SK-N-SH (cell line): ENCODE data around the gene POGZ. TPM values are rescaled to one million over a fixed set of nuclear protein-coding genes. Genes with fewer than 3 reads are reported as not detected.
"Not testable (repeated sequence)": the region's sequence is repeated elsewhere in the genome, so short reads cannot be mapped to it uniquely, and the experiment has no call there.

ENCODE experiments used
- CTCF ChIA-PET: fragments of 300-600, 350-600 bp; formaldehyde crosslinking; extraction: SDS; loops from one replicate; lab custom pipeline; 2021; lab: Yijun Ruan, JAX
- POLR2A ChIA-PET: fragments of 350-600 bp; sonication (Branson Sonifier 250); formaldehyde crosslinking; extraction: SDS; loops from one replicate; lab custom pipeline; 2020; ENCODE audit warnings: antibody characterized with exemption, inconsistent platforms; lab: Yijun Ruan, JAX
- DNase-seq: peaks from one replicate; pipeline ENCODE4 v3.0.0; 2012
- H2AFZ ChIP-seq: fragments of 200-600 bp; sonication (generic); 2 replicates; pipeline ENCODE4 v1.8.1; 2016; ENCODE audit warnings: antibody characterized with exemption, mild to moderate bottlenecking, low read depth
- H3F3A ChIP-seq: fragments of 200-600 bp; sonication (generic); replicated peaks from 2 replicates; pipeline ENCODE3; 2016; ENCODE audit warnings: antibody characterized with exemption, mild to moderate bottlenecking; ENCODE audit not compliant: insufficient read depth
- H3K27ac ChIP-seq, 2 experiments: fragments of 200-500 bp in 1 of 2; fragments of 200-600 bp in 1 of 2; sonication (Bioruptor generic) in 1 of 2; sonication (generic), shearing (Covaris generic) in 1 of 2; 2 replicates each; pipeline versions ENCODE4 v1.5.1 to v1.6.1; 2014 to 2016; ENCODE audit warnings: low read depth in 2 of 2, inconsistent platforms in 1 of 2, low read length in 1 of 2, mild to moderate bottlenecking in 1 of 2, mixed read lengths in 1 of 2
- H3K27me3 ChIP-seq: fragments of 200-600 bp; sonication (generic), shearing (Covaris generic); 2 replicates; pipeline ENCODE4 v1.6.1; 2016; ENCODE audit warnings: mixed run types; ENCODE audit not compliant: insufficient read depth
- H3K36me3 ChIP-seq, 2 experiments: fragments of 200-500 bp in 1 of 2; fragments of 200-600 bp in 1 of 2; sonication (Bioruptor generic) in 1 of 2; sonication (generic) in 1 of 2; replicated peaks in 1 of 2; 2 replicates each; pipeline versions ENCODE3 to v1.5.1; 2014 to 2016; ENCODE audit warnings: low read length in 1 of 2, mild to moderate bottlenecking in 1 of 2; ENCODE audit not compliant: insufficient read depth in 2 of 2, control insufficient read depth in 1 of 2
- H3K4me1 ChIP-seq, 2 experiments: fragments of 200-500 bp in 1 of 2; fragments of 200-600 bp in 1 of 2; sonication (Bioruptor generic) in 1 of 2; sonication (generic), shearing (Covaris generic) in 1 of 2; 2 replicates each; pipeline versions ENCODE4 v1.5.1 to v1.6.1; 2014 to 2016; ENCODE audit warnings: low read depth in 1 of 2, low read length in 1 of 2, mixed run types in 1 of 2; ENCODE audit not compliant: insufficient read depth in 2 of 2, control insufficient read depth in 1 of 2
- H3K4me2 ChIP-seq: fragments of 200-600 bp; sonication (generic), shearing (Covaris generic); 2 replicates; pipeline ENCODE4 v1.6.1; 2017; ENCODE audit warnings: mixed run types
- H3K4me3 ChIP-seq, 2 experiments: fragments of 200-500 bp in 1 of 2; fragments of 200-600 bp in 1 of 2; sonication (Bioruptor generic) in 1 of 2; sonication (generic), shearing (Covaris generic) in 1 of 2; 2 replicates each; pipeline versions ENCODE4 v1.5.1 to v1.8.1; 2014 to 2016; ENCODE audit warnings: low read depth in 2 of 2, inconsistent platforms in 1 of 2, low read length in 1 of 2, mild to moderate bottlenecking in 1 of 2, mixed read lengths in 1 of 2, moderate library complexity in 1 of 2
- H3K79me2 ChIP-seq: fragments of 200-600 bp; sonication (generic); 2 replicates; pipeline ENCODE4 v1.8.1; 2017; ENCODE audit warnings: mild to moderate bottlenecking; ENCODE audit not compliant: insufficient read depth
- H3K9ac ChIP-seq: fragments of 200-600 bp; sonication (generic); 2 replicates; pipeline ENCODE4 v1.6.1; 2017; ENCODE audit warnings: mixed run types
- H3K9me2 ChIP-seq: fragments of 200-600 bp; sonication (generic); 2 replicates; pipeline ENCODE4 v1.6.1; 2017; ENCODE audit warnings: mixed run types
- H3K9me3 ChIP-seq: fragments of 200-600 bp; sonication (generic); 2 replicates; pipeline ENCODE4 v1.6.1; 2017; ENCODE audit warnings: mixed run types, mild to moderate bottlenecking, moderate library complexity
- H4K20me1 ChIP-seq: fragments of 200-600 bp; sonication (generic); 2 replicates; pipeline ENCODE4 v1.6.1; 2017; ENCODE audit warnings: mild to moderate bottlenecking, mixed run types; ENCODE audit not compliant: insufficient read depth
- EZH2phosphoT487 ChIP-seq: fragments of 200-600 bp; sonication (generic); IDR thresholded peaks from 2 replicates; pipeline ENCODE4 v1.6.1; 2017; ENCODE audit warnings: low read depth, mixed run types, mild to moderate bottlenecking, antibody characterized with exemption, moderate library complexity, borderline replicate concordance
- FOSL2 ChIP-seq: IDR thresholded peaks from 2 replicates; pipeline ENCODE4 v1.4.0; 2012; ENCODE audit warnings: low read depth, mild to moderate bottlenecking, moderate library complexity, borderline replicate concordance
- FOXJ3 ChIP-seq: sonication (generic); formaldehyde crosslinking; IDR thresholded peaks from 2 replicates; pipeline ENCODE4 v1.5.1; 2020; ENCODE audit warnings: mild to moderate bottlenecking, missing genetic modification reagents
- RCOR1 ChIP-seq: fragments of 150-350 bp; IDR thresholded peaks from 2 replicates; pipeline ENCODE4 v1.6.1; 2017; ENCODE audit warnings: antibody characterized with exemption, low read length
- REST ChIP-seq: IDR thresholded peaks from 2 replicates; pipeline ENCODE4 v1.6.1; 2012; ENCODE audit warnings: mild to moderate bottlenecking, low read depth, low read length, moderate library complexity
- RXRA ChIP-seq: IDR thresholded peaks from 2 replicates; pipeline ENCODE4 v1.4.0; 2012; ENCODE audit warnings: low read depth, mild to moderate bottlenecking, borderline replicate concordance
- SIN3A ChIP-seq: IDR thresholded peaks from 2 replicates; pipeline ENCODE4 v1.6.1; 2012; ENCODE audit warnings: low read depth, mild to moderate bottlenecking, low read length, moderate library complexity, borderline replicate concordance
- TEAD4 ChIP-seq: IDR thresholded peaks from 2 replicates; pipeline ENCODE4 v1.4.0; 2012; ENCODE audit warnings: mild to moderate bottlenecking, borderline replicate concordance; ENCODE audit not compliant: insufficient read depth
- YY1 ChIP-seq: IDR thresholded peaks from 2 replicates; pipeline ENCODE4 v1.4.0; 2012; ENCODE audit warnings: low read depth, mild to moderate bottlenecking
- WGBS: methylation state at CpG from one replicate; pipeline ENCODE4 v1.1.6; 2017; ENCODE audit warnings: low lambda C conversion rate; 5-methylcytosine and 5-hydroxymethylcytosine counted together
- polyA plus RNA-seq, 3 experiments: library from polyadenylated mRNA; depleted of rRNA; stranded (reverse); fragments of >200 nt; gene quantifications; 2 replicates each; pipeline ENCODE4 v1.2.3, GENCODE V29; 2012
- TF ChIP-seq, protein P1 (sequence below): fragments of 150-350 bp; IDR thresholded peaks from 2 replicates; pipeline ENCODE4 v1.6.1; 2016; ENCODE audit warnings: mild to moderate bottlenecking, low read depth, low read length

POGZ gene
- polyA plus RNA-seq, 1 of the 3 experiments (the other 2 are of a cell fraction), result 23.9 TPM

GRCh38 chr1:151391079-151391563 lies 68.2 kb downstream of the POGZ start:
- H3K9me2 ChIP-seq, result no peaks in the 10 kb centered on the region
- H3K9me3 ChIP-seq, result no peaks in the 10 kb centered on the region
- TF ChIP-seq FOSL2, result no peak
- TF ChIP-seq EZH2phosphoT487, result no peak
- TF ChIP-seq YY1, result no peak
- TF ChIP-seq REST, result no peak
- TF ChIP-seq RXRA, result no peak
- no peak for TF ChIP-seq SIN3A
- TF ChIP-seq, protein P1, sequence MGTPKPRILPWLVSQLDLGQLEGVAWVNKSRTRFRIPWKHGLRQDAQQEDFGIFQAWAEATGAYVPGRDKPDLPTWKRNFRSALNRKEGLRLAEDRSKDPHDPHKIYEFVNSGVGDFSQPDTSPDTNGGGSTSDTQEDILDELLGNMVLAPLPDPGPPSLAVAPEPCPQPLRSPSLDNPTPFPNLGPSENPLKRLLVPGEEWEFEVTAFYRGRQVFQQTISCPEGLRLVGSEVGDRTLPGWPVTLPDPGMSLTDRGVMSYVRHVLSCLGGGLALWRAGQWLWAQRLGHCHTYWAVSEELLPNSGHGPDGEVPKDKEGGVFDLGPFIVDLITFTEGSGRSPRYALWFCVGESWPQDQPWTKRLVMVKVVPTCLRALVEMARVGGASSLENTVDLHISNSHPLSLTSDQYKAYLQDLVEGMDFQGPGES, result no peak
- TF ChIP-seq RCOR1, result no peak
- TF ChIP-seq TEAD4, result no peak
- TF ChIP-seq FOXJ3 (CRISPR knock-in tag), result no peak
- no peaks in the 10 kb centered on the region for H3K79me2 ChIP-seq
- H3K4me2 ChIP-seq, result no peak overlapping the region
- POLR2A ChIA-PET, result no interaction called here
- no peak overlapping the region for H3K4me3 ChIP-seq
- H2AFZ ChIP-seq, result no peak overlapping the region
- no peaks in the 10 kb centered on the region for H3K4me1 ChIP-seq
- H3F3A ChIP-seq, result peaks cover 5% of the 10 kb centered on the region
- no peak overlapping the region for H3K9ac ChIP-seq
- CTCF ChIA-PET, result interaction anchor here (1.2 to 1.3 kb wide), 2 partner anchors 10 to 50 kb away, joined by 3 to 5 read pairs; no protein-coding TSS in a partner anchor
- WGBS, result 71% methylated on average over 3 of the region's 3 CpGs
- H4K20me1 ChIP-seq, result no peaks in the 10 kb centered on the region
- H3K27ac ChIP-seq, result no peak overlapping the region
- no peaks in the 10 kb centered on the region for H3K36me3 ChIP-seq
- no peaks in the 10 kb centered on the region for H3K27me3 ChIP-seq
- no peak for DNase-seq

GRCh38 chr1:151390221-151391078 lies 68.8 kb downstream of the POGZ start:
- DNase-seq, H3K27me3 ChIP-seq, H3K36me3 ChIP-seq, H3K79me2 ChIP-seq, H3K4me3 ChIP-seq, H3K9ac ChIP-seq, H3F3A ChIP-seq, H3K27ac ChIP-seq, H3K4me1 ChIP-seq, H4K20me1 ChIP-seq, H3K9me3 ChIP-seq, H2AFZ ChIP-seq, H3K4me2 ChIP-seq, POLR2A ChIA-PET, H3K9me2 ChIP-seq: not testable (repeated sequence)
- CTCF ChIA-PET, result interaction anchor here (1.3 kb wide), 1 partner anchor 9 kb away, joined by 3 read pairs; no protein-coding TSS in a partner anchor
- 87% methylated on average over 22 of the region's 22 CpGs for WGBS
